HG03280 (cell line): ENCODE data around the gene NCK1.
A peak's percentile ranks its signal among the peaks of the same experiment; 100 is the strongest.
"Not testable (repeated sequence)": the region's sequence is repeated elsewhere in the genome, so short reads cannot be mapped to it uniquely, and the experiment has no call there.

Source experiments
- ATAC-seq: cut with Tn5 transposase; IDR thresholded peaks from one replicate; pipeline ENCODE4 v1.9.1; 2021; ENCODE audit warnings: mild to moderate bottlenecking, moderate library complexity; ENCODE audit not compliant: unreplicated experiment

The NCK1 gene

DNA sequence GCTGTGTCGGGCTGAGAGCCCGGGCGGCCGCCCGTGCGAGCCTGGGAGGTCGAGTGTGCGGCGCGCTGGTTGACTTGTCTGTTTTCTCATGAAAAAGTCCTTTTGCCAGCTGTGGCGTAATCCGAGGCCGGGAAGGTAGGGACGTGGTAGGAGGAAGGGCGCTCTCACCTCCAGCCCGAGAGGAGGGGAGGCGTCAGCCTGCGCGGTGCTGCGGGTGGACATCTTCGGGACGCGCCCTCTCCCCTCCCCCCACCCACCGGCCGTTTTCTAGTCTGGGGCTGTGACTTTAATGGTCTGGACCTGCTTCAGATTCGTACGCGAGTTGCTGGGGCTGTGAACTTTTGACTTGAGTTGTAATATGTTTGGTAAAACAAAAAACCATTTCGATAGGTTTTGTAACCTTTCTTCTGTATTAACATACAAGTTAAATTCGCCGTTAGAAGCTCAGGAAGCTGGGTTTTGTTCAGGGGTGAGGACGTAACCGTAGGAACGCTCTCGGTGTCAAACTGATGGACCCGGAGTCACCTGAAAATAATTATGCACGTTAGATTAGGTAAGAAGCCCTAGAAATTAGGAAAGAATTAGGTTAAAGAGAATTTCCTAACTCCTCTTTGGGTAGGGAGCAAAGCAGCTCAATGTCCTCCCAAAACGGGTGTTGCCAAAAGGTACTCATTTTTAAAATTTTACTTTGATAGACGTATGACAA, 762 bp downstream of the NCK1 start:
- ATAC-seq, result peak; percentile 11

DNA sequence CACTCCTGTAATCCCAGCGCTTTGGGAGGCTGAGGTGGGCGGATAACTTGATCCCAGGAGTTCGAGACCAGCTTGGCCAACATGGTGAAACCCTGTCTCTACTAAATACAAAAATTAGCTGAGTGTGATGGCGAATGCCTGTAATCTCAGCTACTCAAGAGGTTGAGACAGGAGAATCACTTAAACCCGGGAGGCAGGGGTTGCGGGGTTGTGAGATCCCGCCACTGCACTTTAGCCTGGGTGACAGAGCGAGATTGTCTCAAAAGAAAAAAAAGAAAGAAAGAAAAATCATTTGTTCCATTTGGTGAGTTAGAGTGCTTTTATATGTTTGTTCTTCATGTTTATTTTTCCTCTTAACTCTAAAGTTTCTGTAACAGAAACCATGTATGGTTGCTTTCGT, 7.3 kb downstream of the NCK1 start:
- no peak for ATAC-seq

DNA sequence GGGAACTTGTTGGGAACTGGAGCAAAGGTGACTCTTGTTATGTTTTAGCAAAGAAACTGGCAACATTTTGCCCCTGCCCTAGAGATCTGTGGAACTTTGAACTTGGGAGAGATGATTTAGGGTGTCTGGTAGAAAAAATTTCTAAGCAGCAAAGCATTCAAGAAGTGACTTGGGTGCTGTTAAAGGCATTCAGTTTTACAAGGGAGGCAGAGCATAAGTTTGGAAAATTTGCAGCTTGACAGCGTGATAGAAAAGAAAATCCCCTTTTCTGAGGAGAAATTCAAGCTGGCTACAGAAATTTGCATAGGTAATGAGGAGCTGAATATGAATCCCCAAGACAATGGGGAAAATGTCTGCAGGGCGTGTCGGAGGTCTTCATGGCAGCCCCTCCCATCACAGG, 10.2 kb downstream of the NCK1 start:
- ATAC-seq, result not testable (repeated sequence)

DNA sequence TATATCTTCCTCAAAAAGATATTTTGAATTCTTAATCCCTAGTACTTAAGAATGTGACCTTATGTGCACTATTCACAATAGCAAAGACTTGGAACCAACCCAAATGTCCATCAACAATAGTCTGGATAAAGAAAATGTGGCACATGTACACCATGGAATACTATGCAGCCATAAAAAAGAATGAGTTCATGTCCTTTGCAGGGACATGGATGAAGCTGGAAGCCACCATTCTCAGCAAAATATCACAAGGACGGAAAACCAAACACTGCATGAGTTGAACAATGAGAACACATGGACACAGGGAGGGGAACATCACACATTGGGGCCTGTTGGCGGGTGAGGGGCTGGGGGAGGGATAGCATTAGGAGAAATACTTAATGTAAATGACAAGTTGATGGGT, 17.5 kb downstream of the NCK1 start:
- not testable (repeated sequence) for ATAC-seq

DNA sequence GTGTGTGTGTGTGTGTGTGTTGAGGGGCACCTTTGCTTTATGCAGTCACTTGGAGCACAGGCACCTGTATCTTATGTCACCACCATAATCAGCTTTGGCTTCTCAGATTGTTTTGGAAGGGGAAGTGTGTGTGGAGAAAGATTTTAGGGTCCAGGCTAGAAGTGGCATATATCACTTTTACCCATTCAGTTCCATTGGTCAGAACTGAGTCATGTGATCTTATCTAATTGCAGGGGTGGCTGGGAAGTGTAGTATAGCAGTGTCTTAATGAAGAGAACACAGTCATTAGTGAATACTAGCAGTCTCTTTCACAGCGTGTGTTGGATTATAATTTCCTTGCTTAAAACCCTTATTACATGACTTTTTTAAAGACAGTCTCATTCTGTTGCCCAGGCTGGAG, 20.6 kb downstream of the NCK1 start:
- ATAC-seq, result no peak

DNA sequence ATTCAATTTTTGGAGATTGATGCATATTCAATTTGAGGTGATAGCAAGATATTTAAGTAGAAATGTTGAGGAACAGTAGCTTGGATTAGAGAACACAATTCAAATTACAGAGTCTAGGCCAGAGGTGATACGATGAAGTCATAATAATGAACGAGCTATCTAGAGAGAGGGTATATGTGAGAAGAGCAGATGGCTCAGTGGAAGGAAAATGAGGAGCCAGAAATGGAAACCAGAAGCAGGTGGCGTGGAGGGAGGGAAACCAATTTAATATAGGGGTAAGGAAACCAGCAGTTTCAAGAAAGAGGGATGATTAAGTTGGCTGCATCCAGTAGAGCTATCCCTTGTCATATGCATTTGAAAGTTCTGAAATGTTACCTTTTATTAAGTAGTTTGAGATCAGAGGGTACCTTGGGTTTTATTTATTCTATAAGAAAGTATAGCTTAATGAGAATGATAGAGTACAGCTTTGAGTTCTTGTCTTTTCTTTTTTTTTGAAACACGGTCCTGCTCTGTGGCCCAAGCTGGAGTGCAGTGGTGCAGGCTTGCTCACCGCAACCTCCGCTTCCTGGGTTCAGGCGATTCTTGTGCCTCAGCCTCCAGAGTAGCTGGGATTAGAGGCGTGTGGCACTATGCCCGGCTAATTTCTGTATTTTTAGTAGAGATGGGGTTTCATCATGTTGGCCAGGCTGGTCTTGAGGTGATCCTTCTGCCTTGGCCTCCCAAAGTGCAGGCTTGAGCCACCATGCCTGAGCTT, 22.1 kb downstream of the NCK1 start:
- no peak for ATAC-seq

DNA sequence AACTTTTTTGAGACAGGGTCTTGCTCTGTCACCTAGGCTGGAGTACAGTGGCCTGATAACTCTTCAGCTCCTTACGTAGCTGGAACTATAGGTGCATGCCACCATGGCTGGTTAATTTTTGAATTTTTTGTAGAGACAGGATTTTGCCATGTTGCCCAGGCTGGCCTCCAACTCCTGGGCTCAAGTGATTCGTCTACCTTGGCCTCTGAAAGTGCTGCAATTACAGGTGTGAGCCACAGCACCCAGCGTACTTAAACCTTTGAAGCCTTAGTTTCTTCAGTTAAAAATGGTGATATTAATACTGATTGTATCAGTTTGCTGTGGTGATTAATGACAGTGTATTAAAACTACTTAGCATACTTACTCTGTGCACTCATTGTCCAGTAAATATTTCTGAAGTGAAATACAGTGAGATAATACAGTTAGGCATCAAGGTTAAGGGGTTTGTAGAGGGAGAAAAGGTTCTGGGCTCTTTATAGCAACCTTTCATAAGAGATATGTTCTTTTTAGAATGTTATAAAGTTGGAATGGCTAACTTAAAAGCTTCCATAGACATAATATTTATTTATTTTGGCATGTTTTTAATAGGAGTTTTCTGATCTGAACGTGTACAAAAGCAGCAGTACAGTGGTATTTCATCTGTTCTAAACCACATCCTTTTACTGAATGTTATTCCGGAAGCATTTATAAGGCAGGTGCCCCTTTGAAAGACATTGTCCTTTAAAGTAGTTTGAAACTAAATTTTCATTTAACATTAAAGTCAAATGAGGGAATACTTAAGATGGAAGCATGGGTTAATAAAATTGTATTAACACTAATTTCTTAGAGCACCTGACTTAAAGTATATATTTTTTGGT, 23.6 kb downstream of the NCK1 start:
- no peak for ATAC-seq

DNA sequence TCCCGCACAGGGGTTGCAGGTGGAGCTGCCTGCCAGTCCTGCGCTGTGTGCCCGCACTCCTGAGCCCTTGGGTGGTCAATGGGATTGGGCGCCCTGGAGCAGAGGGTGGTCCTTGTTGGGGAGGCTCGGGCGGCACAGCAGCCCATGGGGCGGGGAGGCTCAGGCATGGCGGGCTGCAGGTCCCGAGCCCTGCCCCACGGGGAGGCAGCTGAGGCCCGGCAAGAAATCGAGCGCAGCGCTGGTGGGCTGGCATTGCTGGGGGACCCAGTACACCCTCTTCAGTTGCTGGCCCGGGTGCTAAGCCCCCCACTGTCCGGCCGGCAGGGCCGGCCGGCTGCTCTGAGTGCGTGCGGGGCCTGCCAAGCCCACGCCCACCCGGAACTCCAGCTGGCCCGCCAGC, 27.9 kb downstream of the NCK1 start:
- no peak for ATAC-seq

DNA sequence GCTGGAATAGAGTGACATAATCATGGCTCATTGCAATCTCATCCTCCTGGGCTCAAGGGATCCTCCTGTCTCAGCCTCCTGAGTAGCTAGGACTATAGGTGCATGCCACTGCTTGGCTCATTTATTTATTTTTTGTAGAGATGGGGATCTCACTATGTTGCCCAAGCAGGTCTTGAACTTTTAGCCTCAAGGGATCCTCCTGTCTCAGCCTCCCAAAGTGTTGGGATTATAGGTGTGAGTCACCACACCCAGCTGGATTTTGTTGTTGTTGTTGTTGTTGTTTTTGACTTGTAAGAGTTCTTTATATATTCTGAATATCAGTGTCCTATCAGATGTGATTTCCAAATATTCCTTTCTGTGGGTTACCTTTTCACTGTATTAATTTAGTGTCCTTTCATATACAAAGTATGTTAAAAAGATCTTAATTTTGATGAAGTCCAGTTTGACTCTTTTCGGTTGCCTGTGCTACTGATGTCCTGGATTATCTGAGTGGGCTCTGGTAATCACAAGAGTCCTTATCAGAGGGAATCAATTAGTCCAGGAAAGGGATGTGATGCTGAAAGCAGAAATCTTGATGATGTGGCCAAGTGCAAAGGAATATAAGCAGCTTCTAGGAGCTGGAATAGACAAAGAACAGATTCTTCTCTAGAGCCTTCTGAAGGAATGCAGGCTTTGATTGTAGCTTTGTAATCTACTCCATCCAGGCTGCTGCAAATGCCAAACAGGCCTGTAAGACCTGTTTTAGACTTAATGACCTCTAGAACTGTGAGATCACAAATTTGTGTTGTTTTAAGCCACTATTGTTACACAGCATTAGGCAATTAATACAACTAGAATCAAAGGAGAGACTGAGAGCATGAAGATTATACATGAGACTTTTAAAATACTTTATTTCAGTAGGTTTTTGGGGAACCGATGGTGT, 30.2 kb downstream of the NCK1 start:
- ATAC-seq, result no peak

DNA sequence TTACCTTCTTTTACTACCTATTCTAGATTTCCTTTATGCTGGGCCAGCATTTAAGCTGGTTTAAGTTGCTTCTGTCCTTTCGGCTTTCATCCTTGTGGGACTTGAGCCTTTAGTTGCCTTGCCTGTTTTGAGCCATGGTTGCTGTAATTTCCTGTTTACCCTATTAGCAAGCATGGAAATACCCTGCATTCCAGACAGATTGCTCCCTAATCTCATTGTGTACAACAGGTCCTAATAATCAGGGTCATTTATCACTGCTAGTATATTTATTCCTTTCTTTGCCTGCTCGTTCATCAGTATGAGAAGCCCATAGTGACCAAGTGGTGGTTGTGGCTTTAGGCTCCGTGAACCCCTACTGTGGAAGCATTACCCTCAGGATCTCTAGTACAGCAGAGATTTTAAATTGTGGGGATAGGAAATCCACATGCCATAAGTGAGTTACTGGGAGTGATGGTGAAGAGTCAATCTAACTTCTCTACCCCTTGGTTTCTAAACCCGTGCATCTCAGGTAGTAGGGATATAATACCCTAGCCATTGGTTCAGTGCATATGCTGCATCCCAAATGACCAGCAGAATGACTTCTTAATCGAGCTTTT, 31.9 kb downstream of the NCK1 start:
- ATAC-seq, result no peak

DNA sequence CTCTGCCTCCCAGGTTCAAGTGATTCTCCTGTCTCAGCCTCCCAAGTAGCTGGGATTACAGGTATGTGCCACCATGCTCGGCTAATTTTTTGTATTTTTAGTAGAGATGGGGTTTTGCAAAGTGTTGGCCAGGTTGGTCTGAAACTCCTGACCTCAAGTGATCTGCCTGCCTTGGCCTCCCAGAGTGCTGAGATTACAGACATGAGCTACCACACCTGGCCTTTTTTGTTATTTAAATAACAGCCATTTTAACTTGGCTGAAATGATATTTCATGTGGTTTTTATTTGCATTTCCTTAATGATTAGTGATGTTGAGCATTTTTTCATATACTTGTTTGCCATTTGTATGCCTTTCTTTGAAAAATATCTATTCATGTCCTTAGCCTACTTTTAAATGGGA, 35.2 kb downstream of the NCK1 start:
- not testable (repeated sequence) for ATAC-seq

DNA sequence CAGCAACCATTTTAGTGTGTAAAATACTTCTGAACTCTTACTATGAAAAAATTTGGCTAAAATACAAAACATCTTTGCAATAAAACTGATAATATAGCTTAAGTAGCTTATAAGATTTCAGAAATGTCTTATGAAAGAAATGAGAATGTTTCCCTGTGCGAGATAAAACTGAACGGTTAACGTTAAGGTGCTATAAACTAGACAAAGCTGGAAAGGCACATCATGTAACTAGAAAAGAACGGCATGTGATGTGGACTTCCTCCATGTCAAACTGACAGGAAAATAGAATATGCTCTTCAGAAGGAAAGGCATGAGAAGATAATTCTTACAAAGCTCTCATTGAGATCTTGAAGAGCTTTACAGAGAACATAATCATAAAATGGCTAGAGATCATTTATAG, 36.5 kb downstream of the NCK1 start:
- no peak for ATAC-seq

DNA sequence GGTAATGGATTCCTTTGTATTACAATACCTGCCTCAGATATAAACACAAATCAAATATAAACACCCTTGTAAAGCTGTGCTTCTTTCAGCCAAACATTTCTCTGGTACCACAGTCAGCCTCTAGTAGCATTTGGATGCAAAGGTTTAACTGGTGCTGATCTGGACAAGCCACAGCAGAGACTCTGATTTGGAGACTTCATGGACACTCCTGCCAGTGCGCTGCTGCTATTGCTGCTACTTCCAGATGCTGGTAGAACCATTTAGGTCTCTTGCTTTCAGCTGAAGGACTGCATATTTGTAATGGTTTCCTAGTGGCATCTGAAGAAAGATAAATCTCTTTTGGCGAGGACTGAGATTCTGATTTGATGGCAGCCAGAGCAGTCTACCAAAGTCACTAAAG, 36.9 kb downstream of the NCK1 start:
- ATAC-seq, result no peak

DNA sequence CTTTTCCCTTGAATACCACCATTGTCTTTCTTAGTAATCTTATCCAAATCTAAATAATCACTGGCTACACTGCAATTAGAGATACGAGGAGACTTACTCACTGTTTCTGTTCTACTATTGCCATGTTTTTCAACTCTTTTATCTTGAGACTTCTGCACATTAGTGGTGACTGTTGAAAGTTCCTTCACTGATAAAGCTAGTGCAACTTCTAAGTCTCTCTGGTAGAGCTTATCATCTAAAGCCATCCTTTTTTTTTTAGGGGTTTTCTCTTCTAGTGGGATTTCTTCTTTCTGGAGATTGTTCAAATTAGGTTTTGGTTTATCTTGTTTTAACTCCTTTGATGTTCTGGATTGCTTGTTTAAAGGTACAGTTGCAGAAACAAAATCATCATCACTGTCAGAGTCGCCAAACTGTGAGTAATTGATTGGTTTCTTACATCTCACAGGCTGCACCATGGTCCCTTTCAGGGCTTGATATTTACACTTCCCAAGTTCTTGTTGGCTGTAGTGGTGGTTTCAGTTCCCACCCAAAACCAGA, 37.7 kb downstream of the NCK1 start:
- ATAC-seq, result no peak

DNA sequence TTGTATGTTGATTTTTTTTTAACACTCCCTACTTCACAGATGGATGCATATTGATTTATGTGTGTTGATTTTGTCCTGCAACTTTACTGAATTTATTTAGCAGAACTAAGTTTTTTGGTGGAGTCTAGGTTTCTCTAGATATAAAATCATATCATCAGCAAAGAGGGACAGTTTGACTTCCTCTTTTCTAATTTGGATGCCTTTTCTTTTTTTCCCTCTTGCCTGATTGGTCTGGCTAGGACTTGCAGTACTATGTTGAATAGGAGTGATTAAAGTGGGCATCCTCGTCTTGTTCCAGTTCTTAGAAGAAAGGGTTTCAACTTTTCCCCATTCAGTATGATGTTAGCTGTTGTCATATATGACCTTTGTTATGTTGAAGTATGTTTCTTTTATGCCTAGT, 38.7 kb downstream of the NCK1 start:
- not testable (repeated sequence) for ATAC-seq

DNA sequence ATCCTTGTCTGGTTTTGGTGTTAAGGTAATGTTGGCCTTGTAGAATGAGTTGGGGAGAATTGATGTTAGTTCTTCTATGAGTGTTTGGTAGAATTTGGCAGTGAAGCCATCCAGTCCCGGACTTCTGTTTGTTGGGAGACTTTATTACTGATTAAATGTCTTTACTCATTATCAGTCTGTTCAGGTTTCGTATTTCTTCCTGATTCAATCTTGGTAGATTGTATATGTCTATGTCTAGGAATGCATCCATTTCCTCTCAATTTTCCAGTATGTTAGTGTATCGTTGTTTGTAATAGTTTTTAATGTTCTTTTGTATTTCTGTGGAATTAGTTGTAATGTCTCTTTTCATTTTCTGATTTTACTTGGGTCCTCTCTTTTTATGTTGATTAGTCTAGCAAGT, 39.4 kb downstream of the NCK1 start:
- ATAC-seq, result no peak

DNA sequence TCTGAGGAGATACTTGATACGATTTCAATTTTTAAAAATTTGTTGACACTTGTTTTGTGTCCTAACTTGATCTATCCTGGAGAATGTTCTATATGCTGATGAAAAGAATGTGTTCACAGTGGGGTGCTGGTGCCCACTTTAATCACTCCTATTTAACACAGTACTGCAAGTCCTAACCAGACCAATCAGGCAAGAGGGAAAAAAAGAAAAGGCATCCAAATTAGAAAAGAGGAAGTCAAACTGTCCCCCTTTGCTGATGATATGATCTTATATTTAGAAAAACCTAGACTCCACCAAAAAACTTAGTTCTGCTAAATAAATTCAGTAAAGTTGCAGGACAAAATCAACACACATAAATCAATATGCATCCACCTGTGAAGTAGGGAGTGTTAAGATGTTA, 40.5 kb downstream of the NCK1 start:
- not testable (repeated sequence) for ATAC-seq

DNA sequence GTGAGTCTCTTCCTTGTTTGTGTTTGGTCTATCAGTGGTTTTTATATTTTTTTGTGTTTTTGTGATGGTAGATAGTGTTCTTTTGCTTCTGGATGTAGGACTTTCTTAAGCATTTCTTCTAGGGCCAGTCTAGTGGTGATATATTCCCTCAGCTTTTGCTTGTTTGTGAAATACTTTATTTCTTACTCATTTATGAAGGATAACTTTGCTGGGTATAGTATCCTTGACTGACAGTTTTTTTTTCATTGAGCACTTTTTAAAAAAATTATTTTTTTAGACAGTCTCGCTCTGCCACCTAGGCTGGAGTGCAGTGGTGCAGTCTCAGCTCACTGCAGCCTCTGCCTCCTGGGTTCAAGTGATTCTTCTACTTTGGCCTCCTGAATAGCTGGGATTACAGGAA, 41.9 kb downstream of the NCK1 start:
- ATAC-seq, result no peak

DNA sequence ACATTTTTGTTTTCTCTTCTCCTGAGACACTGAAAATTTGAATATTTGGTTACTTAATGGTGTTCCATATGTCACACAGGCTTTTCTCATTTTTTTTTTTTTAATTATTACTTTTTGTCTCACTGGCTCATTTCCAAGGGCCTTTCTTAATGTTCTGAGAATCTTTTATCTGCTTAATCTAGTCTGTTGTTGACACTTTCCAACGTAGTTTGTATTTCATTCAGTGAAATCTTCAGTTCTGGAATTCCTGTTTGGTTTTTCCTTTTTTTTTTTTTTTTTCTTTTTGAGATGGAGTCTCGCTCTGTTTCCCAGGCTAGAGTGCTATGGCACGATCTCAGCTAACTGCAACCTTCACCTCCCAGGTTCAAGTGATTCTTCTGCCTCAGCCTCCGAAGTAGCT, 42.7 kb downstream of the NCK1 start:
- ATAC-seq, result no peak

DNA sequence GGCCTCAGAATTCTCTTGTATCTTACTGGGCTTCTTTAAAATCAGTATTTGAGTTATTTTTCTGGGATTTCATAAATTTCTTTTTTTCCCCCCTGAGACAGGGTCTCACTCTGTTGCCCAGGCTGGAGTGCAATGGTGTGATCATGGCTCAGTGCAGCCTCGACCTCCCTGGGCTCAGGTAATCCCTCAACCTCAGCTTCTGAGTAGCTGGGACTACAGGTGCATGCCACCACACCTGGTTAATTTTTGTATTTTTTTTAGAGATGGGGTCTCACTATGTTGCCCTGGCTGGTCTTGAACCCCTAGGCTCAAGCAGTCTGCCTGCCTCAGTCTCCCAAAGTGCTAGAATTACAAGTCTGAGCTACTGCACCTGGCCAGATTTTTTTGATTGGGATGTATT, 43.5 kb downstream of the NCK1 start:
- no peak for ATAC-seq
